GM18499 (cell line): Measurements from ENCODE around the gene RABL2A.
"Not testable (repeated sequence)": the region's sequence is repeated elsewhere in the genome, so short reads cannot be mapped to it uniquely, and the experiment has no call there.

Experiments used
- ATAC-seq: cut with Tn5 transposase; IDR thresholded peaks from one replicate; pipeline ENCODE4 v1.9.1; 2021; ENCODE audit warnings: moderate number of reproducible peaks; ENCODE audit not compliant: insufficient read depth, unreplicated experiment

RABL2A gene

GRCh38 chr2:113676623-113677266 lies 49.7 kb downstream of the RABL2A start:
- ATAC-seq = no peak

- ATAC-seq = no peak
Observed at GRCh38 chr2:113677330-113677729, 50.3 kb downstream of the RABL2A start.

- no peak for ATAC-seq
Observed at GRCh38 chr2:113679457-113679856, 52.4 kb downstream of the RABL2A start.

GRCh38 chr2:113685471-113685870 lies 58.4 kb downstream of the RABL2A start:
- no peak for ATAC-seq

GRCh38 chr2:113686537-113686936 lies 59.5 kb downstream of the RABL2A start:
- ATAC-seq = no peak

GRCh38 chr2:113690871-113691270 lies 63.8 kb downstream of the RABL2A start:
- ATAC-seq = not testable (repeated sequence)
